Esophagus squamous epithelium (tissue), 4 donors: Measurements from ENCODE around the gene GNB1L.

Source experiments
- POLR2A ChIP-seq, 4 donors: fragments of 450-650 bp; IDR thresholded peaks; one replicate each; pipeline ENCODE4 v1.6.1; 2017; ENCODE audit warnings: antibody characterized with exemption in 4 of 4, mild to moderate bottlenecking in 4 of 4, moderate library complexity in 3 of 4
- TF ChIP-seq, protein P1 (sequence below), 6 experiments: fragments of 450-650 bp in 4 of 6; fragments of 200-600 bp in 2 of 6; sonication (generic) in 2 of 6; IDR thresholded peaks; one replicate each; pipeline ENCODE4 v1.5.1; 2016 to 2019; ENCODE audit warnings: antibody characterized with exemption in 6 of 6, mild to moderate bottlenecking in 4 of 6, moderate library complexity in 4 of 6

DNA sequence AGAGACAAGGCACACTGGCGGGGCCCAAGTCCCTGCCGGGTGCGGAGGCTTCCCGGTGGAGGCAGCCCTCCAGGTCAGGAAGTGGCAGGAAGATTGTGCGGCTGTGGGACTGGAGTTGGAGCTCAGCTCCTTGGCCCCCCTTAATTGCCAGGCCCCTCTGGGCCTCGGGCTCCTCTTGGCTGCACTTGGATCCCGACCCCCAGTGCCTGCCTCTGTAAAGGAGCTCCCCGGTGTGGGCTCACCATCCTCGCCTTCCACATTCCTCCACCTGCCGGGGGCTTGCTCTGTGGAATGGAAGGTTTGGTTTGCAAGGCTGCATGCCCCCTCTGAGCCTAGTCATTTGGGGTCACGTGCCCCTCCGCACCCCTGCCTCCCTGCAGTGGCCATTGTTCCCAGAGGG, 48.8 kb upstream of the GNB1L start:
- TF ChIP-seq, protein P1, sequence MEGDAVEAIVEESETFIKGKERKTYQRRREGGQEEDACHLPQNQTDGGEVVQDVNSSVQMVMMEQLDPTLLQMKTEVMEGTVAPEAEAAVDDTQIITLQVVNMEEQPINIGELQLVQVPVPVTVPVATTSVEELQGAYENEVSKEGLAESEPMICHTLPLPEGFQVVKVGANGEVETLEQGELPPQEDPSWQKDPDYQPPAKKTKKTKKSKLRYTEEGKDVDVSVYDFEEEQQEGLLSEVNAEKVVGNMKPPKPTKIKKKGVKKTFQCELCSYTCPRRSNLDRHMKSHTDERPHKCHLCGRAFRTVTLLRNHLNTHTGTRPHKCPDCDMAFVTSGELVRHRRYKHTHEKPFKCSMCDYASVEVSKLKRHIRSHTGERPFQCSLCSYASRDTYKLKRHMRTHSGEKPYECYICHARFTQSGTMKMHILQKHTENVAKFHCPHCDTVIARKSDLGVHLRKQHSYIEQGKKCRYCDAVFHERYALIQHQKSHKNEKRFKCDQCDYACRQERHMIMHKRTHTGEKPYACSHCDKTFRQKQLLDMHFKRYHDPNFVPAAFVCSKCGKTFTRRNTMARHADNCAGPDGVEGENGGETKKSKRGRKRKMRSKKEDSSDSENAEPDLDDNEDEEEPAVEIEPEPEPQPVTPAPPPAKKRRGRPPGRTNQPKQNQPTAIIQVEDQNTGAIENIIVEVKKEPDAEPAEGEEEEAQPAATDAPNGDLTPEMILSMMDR (IDR thresholded peaks at IDR 0.05) = no peak
- no peak for TF ChIP-seq POLR2A (IDR thresholded peaks at IDR 0.05)
